Kidney (tissue), 14 donors: Measurements from ENCODE around the gene RORB. TPM values are rescaled to one million over a fixed set of nuclear protein-coding genes. Genes with fewer than 3 reads are reported as not detected.

Source experiments
- DNase-seq, 5 donors: peaks; one replicate each; pipeline ENCODE4 v3.0.0-alpha.2; 2013 to 2020
- FAIRE-seq: peaks from 2 replicates; lab custom pipeline; 2012; peaks lifted over from hg19 to GRCh38; lab: Jason Lieb, UNC
- H3K27ac ChIP-seq, 2 donors: one replicate each; pipeline ENCODE4 v1.7.0; 2013; ENCODE audit warnings: low read depth in 2 of 2, low read length in 2 of 2, inconsistent platforms in 1 of 2
- H3K27me3 ChIP-seq: one replicate; pipeline ENCODE4 v1.7.1; 2013; ENCODE audit warnings: low read length, inconsistent platforms; ENCODE audit not compliant: control insufficient read depth, insufficient read depth
- H3K36me3 ChIP-seq, 3 donors: one replicate each; pipeline versions ENCODE4 v1.7.0 to v1.7.1; 2013; ENCODE audit warnings: low read length in 3 of 3, control low read depth in 1 of 3, inconsistent platforms in 1 of 3; ENCODE audit not compliant: insufficient read depth in 3 of 3, control insufficient read depth in 2 of 3
- H3K4me1 ChIP-seq, 3 donors: one replicate each; pipeline versions ENCODE4 v1.7.0 to v1.7.1; 2013; ENCODE audit warnings: low read length in 3 of 3, inconsistent platforms in 1 of 3, low read depth in 1 of 3; ENCODE audit not compliant: control insufficient read depth in 2 of 3, insufficient read depth in 2 of 3
- H3K4me3 ChIP-seq, 3 donors: one replicate each; pipeline versions ENCODE4 v1.7.0 to v1.8.1; 2013; ENCODE audit warnings: low read length in 3 of 3, control low read depth in 1 of 3, inconsistent platforms in 1 of 3
- H3K9ac ChIP-seq, 3 donors: one replicate each; pipeline versions ENCODE4 v1.7.0 to v1.7.1; 2013; ENCODE audit warnings: low read length in 3 of 3, control low read depth in 1 of 3, inconsistent platforms in 1 of 3
- H3K9me3 ChIP-seq, 3 donors: one replicate each; pipeline versions ENCODE4 v1.7.0 to v1.7.1; 2013; ENCODE audit warnings: low read length in 3 of 3, control low read depth in 1 of 3, inconsistent platforms in 1 of 3; ENCODE audit not compliant: control insufficient read depth in 2 of 3, insufficient read depth in 1 of 3
- CTCF ChIP-seq: IDR thresholded peaks from 3 replicates; pipeline ENCODE4 v1.5.1; 2012; ENCODE audit warnings: mild to moderate bottlenecking, moderate library complexity, borderline replicate concordance; ENCODE audit not compliant: insufficient read depth; ENCODE audit errors: extremely low read depth
- intact Hi-C: fragments of 100-400 bp; cut with DNase I; formaldehyde crosslinking; loops from one replicate; pipeline ENCODE4 v1.11.1; 2022
- polyA plus RNA-seq: library from polyadenylated mRNA; stranded (reverse); fragments of 350-450 nt; fragmentation: Illumina TruSeq; extraction: RNeasy Lipid Tissue Mini Kit (QIAGEN cat#74804); gene quantifications from one replicate; pipeline ENCODE4 v1.2.3, GENCODE V29; 2014; ENCODE audit warnings: low read depth, low replicate concordance; ENCODE audit not compliant: insufficient read depth
- total RNA-seq: library from RNA; stranded (reverse); fragmentation: NEBNext Ultra II Directional; extraction: Animal tissue kit (Norgen Biotek cat#: 25700); gene quantifications from one replicate; pipeline ENCODE4 v1.2.1, GENCODE V29; 2021
- donor health status: control.
- donor health status: control.
- donor health status: control.
- donor health status: control.
- donor health status: control.
- donor health status: DM: yes; HTN: yes; CAD: no.
- donor health status: Normal renal cell carcinoma (clear cell type).

The RORB gene
- total and polyA plus RNA-seq, 2 donors from 2014 or later = 0.11 to 0.41 TPM

GRCh38 chr9:74554751-74555419, 57.8 kb downstream of the RORB start:
- H3K4me1 ChIP-seq = peaks cover 0 to 3% (median 0%) of the 10 kb centered on the region in 3 donors
- TF ChIP-seq CTCF = no peak
- H3K4me3 ChIP-seq = no peak overlapping the region
- H3K27me3 ChIP-seq = no peaks in the 10 kb centered on the region
- FAIRE-seq (no peak), DNase-seq (peak in 4 of 5 donors; percentile 61 to 90 (median 78))
- intact Hi-C loops = no loop called here
- no peak overlapping the region for H3K27ac ChIP-seq
- H3K9ac ChIP-seq = no peak overlapping the region
- no peaks in the 10 kb centered on the region for H3K9me3 ChIP-seq
- H3K36me3 ChIP-seq = no peaks in the 10 kb centered on the region

DNA sequence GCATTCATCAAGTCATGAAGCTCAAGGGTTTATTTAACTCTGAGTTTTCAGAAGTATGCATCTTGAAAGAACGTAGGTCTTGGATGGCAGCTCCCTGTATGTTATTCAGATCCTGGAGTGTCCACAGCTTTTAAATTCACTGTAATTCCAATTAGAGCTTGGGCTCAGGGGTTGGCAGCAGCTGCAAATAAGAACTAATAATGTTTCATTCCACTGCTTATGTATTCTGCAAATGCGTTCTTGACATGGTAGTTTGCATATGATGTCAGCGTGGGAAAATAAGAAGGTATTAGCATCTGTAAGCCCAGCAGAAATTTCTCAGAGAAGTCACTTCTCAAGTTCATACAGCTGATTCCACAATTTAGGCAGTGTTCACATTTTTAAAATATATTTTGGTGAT, 58.4 kb downstream of the RORB start:
- no peak overlapping the region for H3K27ac ChIP-seq
- no peak for TF ChIP-seq CTCF
- no peaks in the 10 kb centered on the region for H3K36me3 ChIP-seq
- H3K27me3 ChIP-seq = no peaks in the 10 kb centered on the region
- FAIRE-seq (no peak), DNase-seq (peak in 1 of 5 donors; percentile 6)
- no peaks in the 10 kb centered on the region for H3K9me3 ChIP-seq
- H3K4me1 ChIP-seq = peaks cover 0 to 3% (median 0%) of the 10 kb centered on the region in 3 donors
- H3K4me3 ChIP-seq = no peak overlapping the region
- intact Hi-C loops = no loop called here
- H3K9ac ChIP-seq = no peak overlapping the region

GRCh38 chr9:74556685-74557084, 59.5 kb downstream of the RORB start:
- Histone ChIP-seq H3K9ac (no peak overlapping the region), H3K36me3 (no peaks in the 10 kb centered on the region), H3K4me1 (peaks cover 0 to 3% (median 0%) of the 10 kb centered on the region in 3 donors), H3K27me3 (no peaks in the 10 kb centered on the region), H3K4me3 (no peak overlapping the region), H3K9me3 (no peaks in the 10 kb centered on the region), H3K27ac (no peak overlapping the region)
- no peak for DNase-seq
- no peak for TF ChIP-seq CTCF
- intact Hi-C loops = no loop called here
- no peak for FAIRE-seq
